IMR-90 (cell line): ENCODE measurements around the gene PCP4L1. TPM values are rescaled to one million over a fixed set of nuclear protein-coding genes. Genes with fewer than 3 reads are reported as not detected.

Experiments
- ATAC-seq: fragments of 200-7000 bp; cut with Tn5 transposase; 2 replicates; pipeline ENCODE4 v1.9.1; 2020; ENCODE audit warnings: low read depth, mild to moderate bottlenecking, moderate library complexity
- BruUV-seq: library from RNA; stranded (reverse); fragments of 400-500 nt; replicated peaks from 2 replicates; lab custom pipeline; 2021; lab: Mats Ljungman, UMichigan
- CTCF ChIA-PET: fragments of 300-600 bp; formaldehyde crosslinking; extraction: SDS; loops from one replicate; lab custom pipeline; 2021; ENCODE audit warnings: antibody characterized with exemption; lab: Yijun Ruan, JAX
- POLR2A ChIA-PET: fragments of 300-600 bp; sonication (Branson Sonifier 250); formaldehyde crosslinking; loops from one replicate; lab custom pipeline; 2022; ENCODE audit warnings: antibody characterized with exemption; ENCODE audit not compliant: unreplicated experiment; lab: Charles Lee
- DNase-seq: peaks from one replicate; pipeline ENCODE4 v3.0.0; 2013
- H2AFZ ChIP-seq: replicated peaks from 2 replicates; pipeline ENCODE3; 2013; ENCODE audit warnings: low read length, mild to moderate bottlenecking; ENCODE audit not compliant: poor library complexity
- H2AK5ac ChIP-seq: 2 replicates; pipeline ENCODE4 v1.6.1; 2013; ENCODE audit warnings: low read depth, low read length, inconsistent platforms
- H2AK9ac ChIP-seq: replicated peaks from 2 replicates; pipeline ENCODE3; 2013; ENCODE audit warnings: mild to moderate bottlenecking, low read depth, low read length, moderate library complexity; ENCODE audit not compliant: poor library complexity
- H2BK120ac ChIP-seq: 2 replicates; pipeline ENCODE4 v1.6.1; 2013; ENCODE audit warnings: low read depth, low read length, inconsistent platforms
- H2BK15ac ChIP-seq: 3 replicates; pipeline ENCODE4 v1.6.1; 2013; ENCODE audit warnings: low read depth, low read length, inconsistent platforms
- H2BK20ac ChIP-seq: 2 replicates; pipeline ENCODE4 v1.6.1; 2013; ENCODE audit warnings: low read depth, mild to moderate bottlenecking, inconsistent platforms, low read length, moderate library complexity
- H2BK5ac ChIP-seq: 2 replicates; pipeline ENCODE4 v1.6.1; 2013; ENCODE audit warnings: mild to moderate bottlenecking, low read depth, low read length, inconsistent platforms; ENCODE audit not compliant: poor library complexity, severe bottlenecking
- H3K14ac ChIP-seq: replicated peaks from 2 replicates; pipeline ENCODE4 v1.6.1; 2013; ENCODE audit warnings: low read depth, low read length, inconsistent platforms
- H3K18ac ChIP-seq: 2 replicates; pipeline ENCODE4 v1.6.1; 2013; ENCODE audit warnings: low read depth, low read length, control low read depth
- H3K23ac ChIP-seq: 2 replicates; pipeline ENCODE4 v1.6.1; 2013; ENCODE audit warnings: low read depth, low read length, inconsistent platforms
- H3K27ac ChIP-seq: 2 replicates; pipeline ENCODE4 v1.5.1; 2013; ENCODE audit warnings: mild to moderate bottlenecking, control low read depth, low read length; ENCODE audit not compliant: insufficient read depth
- H3K27me3 ChIP-seq: 2 replicates; pipeline ENCODE4 v1.6.1; 2013; ENCODE audit warnings: low read length; ENCODE audit not compliant: control insufficient read depth, insufficient read depth
- H3K36me3 ChIP-seq: 2 replicates; pipeline ENCODE4 v1.6.1; 2013; ENCODE audit warnings: low read length, mixed read lengths; ENCODE audit not compliant: control insufficient read depth, insufficient read depth
- H3K4ac ChIP-seq: 2 replicates; pipeline ENCODE4 v1.6.1; 2013; ENCODE audit warnings: low read depth, low read length, inconsistent platforms
- H3K4me1 ChIP-seq: 2 replicates; pipeline ENCODE4 v1.6.1; 2013; ENCODE audit warnings: low read length, mixed read lengths; ENCODE audit not compliant: control insufficient read depth, insufficient read depth
- H3K4me2 ChIP-seq: 2 replicates; pipeline ENCODE4 v1.6.1; 2013; ENCODE audit warnings: low read depth, mild to moderate bottlenecking, control low read depth, low read length, moderate library complexity
- H3K4me3 ChIP-seq: 2 replicates; pipeline ENCODE4 v1.5.1; 2013; ENCODE audit warnings: low read depth, mild to moderate bottlenecking, control low read depth, low read length, moderate library complexity; ENCODE audit not compliant: insufficient read depth
- H3K56ac ChIP-seq: 2 replicates; pipeline ENCODE4 v1.6.1; 2013; ENCODE audit warnings: low read length, inconsistent platforms; ENCODE audit not compliant: insufficient read depth; ENCODE audit errors: extremely low read depth
- H3K79me1 ChIP-seq, 2 experiments: 2 replicates each; pipeline ENCODE4 v1.6.1; 2013; ENCODE audit warnings: low read length in 2 of 2, inconsistent platforms in 1 of 2, low read depth in 1 of 2
- H3K9ac ChIP-seq: 2 replicates; pipeline ENCODE4 v1.6.1; 2013; ENCODE audit warnings: low read depth, low read length, control low read depth
- H3K9me1 ChIP-seq: 2 replicates; pipeline ENCODE4 v1.6.1; 2013; ENCODE audit warnings: low read length, inconsistent platforms; ENCODE audit not compliant: insufficient read depth
- H3K9me3 ChIP-seq: 2 replicates; pipeline ENCODE4 v1.6.1; 2013; ENCODE audit warnings: low read length; ENCODE audit not compliant: control insufficient read depth, insufficient read depth
- H4K20me1 ChIP-seq: 2 replicates; pipeline ENCODE4 v1.6.1; 2013; ENCODE audit warnings: low read length, inconsistent platforms; ENCODE audit not compliant: insufficient read depth
- H4K5ac ChIP-seq: 2 replicates; pipeline ENCODE4 v1.6.1; 2013; ENCODE audit warnings: mild to moderate bottlenecking, low read depth, low read length, control low read depth
- H4K8ac ChIP-seq, 2 experiments: 2 replicates each; pipeline ENCODE4 v1.6.1; 2013; ENCODE audit warnings: low read depth in 2 of 2, low read length in 2 of 2, control low read depth in 1 of 2, inconsistent platforms in 1 of 2
- H4K91ac ChIP-seq: 2 replicates; pipeline ENCODE4 v1.6.1; 2013; ENCODE audit warnings: low read depth, low read length, inconsistent platforms; ENCODE audit not compliant: insufficient read depth
- CEBPB ChIP-seq: IDR thresholded peaks from 2 replicates; pipeline ENCODE4 v1.6.1; 2012; ENCODE audit warnings: low read depth, low read length, improper control_type of control experiment
- CTCF ChIP-seq: conservative IDR thresholded peaks from 2 replicates; pipeline ENCODE4 v1.5.1; 2012; ENCODE audit warnings: mild to moderate bottlenecking, low read depth, low read length, improper control_type of control experiment
- MAFK ChIP-seq: IDR thresholded peaks from 2 replicates; pipeline ENCODE4 v1.6.1; 2012; ENCODE audit warnings: low read depth, low read length, improper control_type of control experiment
- RAD21 ChIP-seq: IDR thresholded peaks from 2 replicates; pipeline ENCODE4 v1.6.1; 2012; ENCODE audit warnings: low read length, improper control_type of control experiment
- RCOR1 ChIP-seq: IDR thresholded peaks from 2 replicates; pipeline ENCODE4 v1.6.1; 2012; ENCODE audit warnings: mild to moderate bottlenecking, low read length, improper control_type of control experiment; ENCODE audit not compliant: insufficient replicate concordance
- WGBS, 2 experiments: methylation state at CpG; one replicate each; pipeline versions ENCODE4 v1.1.5 to v1.1.7; 2013; ENCODE audit warnings: missing lambda C conversion rate in 2 of 2; ENCODE audit not compliant: insufficient read length in 1 of 2; ENCODE audit errors: extremely low coverage in 2 of 2; 5-methylcytosine and 5-hydroxymethylcytosine counted together
- dilution Hi-C: fragments of 300-500 bp; cut with HindIII; formaldehyde crosslinking; loops from one replicate; pipeline ENCODE4 v1.14.3; 2018; ENCODE audit warnings: low sequenced_read_pairs; ENCODE audit not compliant: unreplicated experiment
- in situ Hi-C: fragments of 300-500 bp; cut with MboI; formaldehyde crosslinking; loops from 3 replicates; pipeline ENCODE4 v1.14.3; 2019; ENCODE audit warnings: low sequenced_read_pairs, inconsistent platforms, mixed read lengths
- intact Hi-C: fragments of 100-400 bp; cut with micrococcal nuclease; formaldehyde crosslinking; loops from 2 replicates; pipeline ENCODE4 v1.10.0; 2022
- polyA plus RNA-seq, 3 experiments: library from polyadenylated mRNA; depleted of rRNA; stranded (reverse); fragments of >200 nt; gene quantifications; 2 replicates each; pipeline ENCODE4 v1.2.3, GENCODE V29; 2012; ENCODE audit warnings: low replicate concordance in 1 of 3
- total RNA-seq: library from RNA; depleted of rRNA; stranded (reverse); fragments of >200 nt; gene quantifications from 2 replicates; pipeline ENCODE4 v1.2.3, GENCODE V29; 2012

The PCP4L1 gene
- total and polyA plus RNA-seq, 2 of the 4 experiments (the other 2 are of a cell fraction), result not detected

GRCh38 chr1:161267321-161267720 lies 8.8 kb downstream of the PCP4L1 start:
- no peak overlapping the region for H2AFZ ChIP-seq
- no peak overlapping the region for H3K18ac ChIP-seq
- ChIA-PET CTCF (no interaction called here), POLR2A (no interaction called here)
- no peak overlapping the region for H2AK9ac ChIP-seq
- H3K9me3 ChIP-seq, result no peaks in the 10 kb centered on the region
- in situ Hi-C loops, result no loop called here
- H3K79me1 ChIP-seq, result no peaks in the 10 kb centered on the region
- no peak overlapping the region for H3K27ac ChIP-seq
- no TSS peak for BruUV-seq
- H3K4me1 ChIP-seq, result no peaks in the 10 kb centered on the region
- dilution Hi-C loops, result no loop called here
- intact Hi-C loops, result no loop called here
- WGBS, 2 experiments, result no CpG with 5 or more reads among the region's 3 CpGs
- no peaks in the 10 kb centered on the region for H3K9me1 ChIP-seq
- H2BK20ac ChIP-seq, result no peak overlapping the region
- H3K4me2 ChIP-seq, result no peak overlapping the region
- H2BK120ac ChIP-seq, result no peak overlapping the region
- TF ChIP-seq RAD21, result no peak
- TF ChIP-seq RCOR1, result no peak
- TF ChIP-seq CEBPB, result no peak
- no peak for TF ChIP-seq MAFK
- TF ChIP-seq CTCF, result no peak
- no peak overlapping the region for H3K4ac ChIP-seq
- H3K27me3 ChIP-seq, result peaks cover 3% of the 10 kb centered on the region
- H2AK5ac ChIP-seq, result no peak overlapping the region
- H2BK5ac ChIP-seq, result no peak overlapping the region
- DNase-seq (no peak), ATAC-seq (no peak)
- H4K20me1 ChIP-seq, result no peaks in the 10 kb centered on the region
- H3K23ac ChIP-seq, result no peak overlapping the region
- no peak overlapping the region for H3K4me3 ChIP-seq
- no peak overlapping the region for H4K8ac ChIP-seq
- H3K36me3 ChIP-seq, result no peaks in the 10 kb centered on the region
- H3K56ac ChIP-seq, result no peak overlapping the region
- H3K9ac ChIP-seq, result no peak overlapping the region
- no peak overlapping the region for H3K14ac ChIP-seq
- no peak overlapping the region for H4K5ac ChIP-seq
- no peak overlapping the region for H2BK15ac ChIP-seq
- no peak overlapping the region for H4K91ac ChIP-seq
